Kidney tubule cell (primary cell): ENCODE data around the gene SLC39A1.
"Not testable (repeated sequence)": the region's sequence is repeated elsewhere in the genome, so short reads cannot be mapped to it uniquely, and the experiment has no call there.

Experiments
- DNase-seq: peaks from one replicate; pipeline ENCODE4 v3.0.0-alpha.2; 2018; ENCODE audit warnings: low spot score

SLC39A1 gene

GRCh38 chr1:153929981-153930948, 33.1 kb downstream of the SLC39A1 start:
- no peak for DNase-seq

- DNase-seq, result no peak
Observed at GRCh38 chr1:153929426-153929825, 33.9 kb downstream of the SLC39A1 start.

DNA sequence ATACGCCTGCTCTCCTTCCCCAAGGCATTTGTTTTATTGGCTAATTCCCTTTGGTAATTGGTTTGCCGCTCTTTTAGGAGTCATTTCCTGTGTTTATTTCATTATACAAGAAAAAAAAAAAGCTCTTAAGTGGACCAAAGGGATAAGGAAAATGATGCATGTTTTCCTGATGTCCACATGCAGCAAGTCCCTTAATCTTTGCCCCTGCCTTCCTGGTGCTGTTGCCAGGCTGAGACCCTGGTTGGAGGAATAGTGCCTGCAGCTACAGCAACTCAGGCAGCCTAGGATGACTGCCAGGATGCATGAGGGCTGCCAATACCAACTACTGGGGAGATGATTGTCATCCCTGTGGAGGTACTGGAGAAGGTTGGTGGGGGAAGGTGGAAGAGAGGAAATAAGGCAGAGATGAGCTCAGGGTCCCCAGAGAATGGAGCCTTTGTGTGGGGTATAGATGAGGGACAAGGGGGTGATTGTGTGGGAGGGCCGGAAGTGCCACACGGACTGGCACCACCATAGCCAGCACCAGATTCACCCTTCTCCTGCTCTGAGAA, 34.5 kb downstream of the SLC39A1 start:
- DNase-seq, result no peak

- no peak for DNase-seq
Observed at GRCh38 chr1:153928245-153928644, 35.1 kb downstream of the SLC39A1 start.

DNA sequence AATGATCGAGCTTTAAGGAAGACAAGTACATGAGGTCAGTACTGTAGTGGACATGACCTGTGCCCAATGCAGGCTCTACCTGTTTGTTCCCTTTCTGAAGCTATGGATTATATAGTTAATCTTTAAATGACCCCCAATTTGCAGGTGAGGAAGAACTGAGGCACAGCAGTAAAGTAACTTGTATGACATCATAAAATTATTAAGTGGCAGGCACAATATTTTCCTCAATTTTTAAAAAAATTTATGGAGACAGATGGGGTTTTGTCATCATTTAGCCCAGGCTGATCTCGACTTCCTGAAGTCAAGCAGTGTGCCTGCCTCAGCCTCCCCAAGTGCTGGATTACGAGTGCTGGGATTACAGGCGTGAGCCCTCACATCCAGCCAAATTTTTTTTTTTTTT, 36.9 kb downstream of the SLC39A1 start:
- no peak for DNase-seq

GRCh38 chr1:153922972-153923925, 40.1 kb downstream of the SLC39A1 start, which contains the start of gene GATAD2B:
Gene GATAD2B (minus strand): TSS chr1:153922972. CDS start chr1:153828347, 94,625 bp downstream.
- DNase-seq, result peak; percentile 100

DNA sequence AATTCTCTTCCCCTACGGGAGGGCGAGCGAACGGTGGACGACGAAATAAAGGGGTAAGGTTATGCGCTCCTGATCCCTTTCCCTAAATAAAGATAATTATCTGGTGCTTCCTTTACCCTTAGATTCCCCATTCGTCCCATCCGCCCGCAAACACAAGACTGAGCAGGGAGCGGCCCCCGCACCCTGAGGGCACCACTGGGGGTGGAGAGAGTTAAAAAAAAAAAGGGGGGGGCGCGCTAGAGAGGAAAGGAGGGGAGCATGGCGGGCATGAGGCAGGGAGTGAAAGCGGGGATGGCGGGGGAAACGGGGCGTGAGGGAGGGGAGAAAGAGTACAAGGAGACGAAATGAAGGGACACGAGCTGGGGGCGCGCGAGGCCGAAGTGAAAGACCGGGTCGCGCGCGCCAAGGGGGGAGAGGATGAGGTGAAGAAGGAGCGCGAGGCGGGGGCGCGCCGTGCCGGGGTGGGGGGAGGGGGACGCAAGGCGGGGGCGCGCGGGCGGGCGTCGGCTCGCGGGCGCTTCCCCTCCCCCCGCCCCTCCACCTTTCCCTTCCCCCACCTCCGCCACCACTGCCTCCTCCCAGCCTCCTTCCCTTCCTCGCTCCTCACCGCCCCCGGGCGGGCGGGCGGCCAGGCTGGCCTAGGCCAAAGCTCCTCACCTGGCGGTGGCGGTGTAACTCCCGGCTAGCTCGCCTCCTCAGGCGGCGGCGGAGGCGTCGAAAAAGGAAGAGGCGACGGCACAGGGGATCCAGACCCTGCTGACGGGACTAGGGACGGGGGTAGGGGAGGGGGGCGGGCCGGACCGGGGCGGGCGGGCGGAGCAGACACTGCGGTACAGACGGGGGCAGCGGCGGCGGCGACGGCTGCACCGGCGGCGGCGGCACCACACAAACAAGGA, 41.0 kb downstream of the SLC39A1 start:
- DNase-seq, result peak; percentile 13

DNA sequence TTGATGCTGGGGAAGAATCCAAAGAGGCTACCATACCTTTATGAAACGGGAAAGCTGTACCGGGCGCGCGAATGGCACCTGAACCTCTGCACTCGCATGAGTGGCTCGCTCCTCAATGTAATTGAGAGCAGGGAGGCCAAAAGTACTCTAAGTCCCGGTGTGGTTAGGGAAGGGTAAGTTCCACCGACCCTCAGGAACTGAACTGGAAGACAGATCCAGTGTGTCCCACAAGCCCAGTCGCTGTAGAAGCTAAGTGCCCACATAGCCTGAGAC, 41.6 kb downstream of the SLC39A1 start:
- DNase-seq, result peak; percentile 22

GRCh38 chr1:153921080-153921802, 42.1 kb downstream of the SLC39A1 start:
- no peak for DNase-seq

- peak; percentile 34 for DNase-seq
Observed at GRCh38 chr1:153919876-153920852, 43.2 kb downstream of the SLC39A1 start.

GRCh38 chr1:153916297-153916696, 47.0 kb downstream of the SLC39A1 start:
- no peak for DNase-seq

GRCh38 chr1:153912349-153912748, 51.0 kb downstream of the SLC39A1 start:
- no peak for DNase-seq

GRCh38 chr1:153910560-153910959, 52.8 kb downstream of the SLC39A1 start:
- not testable (repeated sequence) for DNase-seq
